Fibroblast of gingiva (primary cell): ENCODE data around the gene RPS19BP1.

ENCODE experiments used
- DNase-seq: peaks from one replicate; pipeline ENCODE4 v3.0.0-alpha.2; 2011; ENCODE audit warnings: low read depth

Gene RPS19BP1

DNA sequence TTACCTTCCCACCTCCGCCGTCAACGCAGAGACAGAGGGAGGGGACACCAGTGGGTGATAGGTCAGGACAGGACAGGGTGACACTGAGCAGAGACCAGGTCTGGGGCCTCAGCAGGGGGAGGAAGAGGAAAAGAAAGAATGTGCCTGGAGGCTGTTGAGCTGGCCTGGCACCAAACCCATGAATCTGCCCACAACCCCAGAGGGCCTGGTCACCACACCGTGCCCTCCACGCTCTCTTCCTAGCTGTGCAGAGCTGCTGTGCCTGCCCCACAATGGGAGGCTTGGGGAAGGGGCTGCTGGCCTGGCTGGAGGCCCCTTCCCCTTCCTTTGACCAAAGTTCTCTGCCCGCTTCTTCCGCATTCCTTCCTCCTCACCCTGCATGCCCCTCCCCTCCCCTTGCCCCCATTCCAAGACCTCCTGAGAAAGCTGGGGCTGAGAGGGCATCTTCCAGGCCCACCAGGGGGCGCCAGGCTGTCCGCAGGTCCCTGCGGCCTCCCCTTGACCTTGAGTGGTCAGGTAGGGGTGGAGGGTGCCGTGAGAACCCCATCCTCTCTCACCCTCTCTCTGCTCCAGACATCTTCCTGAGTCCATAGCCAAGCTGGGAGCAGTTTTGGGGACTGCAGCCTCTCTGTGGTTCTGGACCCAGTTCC lies 27.0 kb upstream of the RPS19BP1 start:
- no peak for DNase-seq

DNA sequence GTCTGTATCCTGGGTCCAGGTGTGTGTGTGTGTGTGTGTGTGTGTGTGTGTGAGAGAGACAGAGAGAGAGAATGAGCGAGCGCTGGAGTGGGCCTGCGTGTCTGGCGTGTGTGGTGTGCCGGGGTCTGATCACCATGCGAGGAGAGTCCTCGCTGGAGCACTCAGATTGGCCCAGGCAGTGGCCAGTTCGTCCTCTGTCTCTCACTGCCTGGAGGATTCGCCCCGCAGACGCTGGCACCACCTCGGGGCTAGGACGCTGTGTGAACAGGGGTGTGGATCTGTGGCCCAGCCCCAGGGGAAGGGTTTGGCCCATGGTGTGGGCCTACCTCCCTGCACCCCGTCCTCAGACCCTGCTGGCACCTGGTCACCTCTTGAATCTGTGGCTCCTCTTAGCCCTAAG lies 26.4 kb upstream of the RPS19BP1 start:
- no peak for DNase-seq

DNA sequence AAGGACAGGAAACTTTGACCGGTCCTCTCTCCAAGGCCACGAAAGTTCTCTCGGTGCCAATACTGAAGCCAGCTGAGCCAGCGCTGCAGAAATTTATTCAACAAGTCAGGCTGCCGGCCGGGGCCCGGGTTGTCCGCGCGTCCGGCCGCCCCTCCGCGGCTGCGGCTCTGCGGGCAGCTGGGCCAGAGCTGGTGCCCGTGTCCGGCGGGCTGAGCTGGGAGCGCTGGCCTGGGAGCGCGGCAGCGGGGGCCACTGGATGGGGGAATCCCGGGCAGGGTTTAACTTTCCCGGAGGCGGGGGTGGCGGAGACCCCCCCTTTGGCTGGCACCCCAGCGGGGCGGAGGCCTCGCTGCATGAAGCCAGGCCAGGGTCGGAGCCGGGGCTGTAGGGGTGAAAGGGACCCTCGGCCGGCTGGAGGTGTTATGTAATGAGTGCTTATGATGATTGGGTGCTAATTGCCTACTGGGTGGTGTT lies 25.7 kb upstream of the RPS19BP1 start:
- no peak for DNase-seq

DNA sequence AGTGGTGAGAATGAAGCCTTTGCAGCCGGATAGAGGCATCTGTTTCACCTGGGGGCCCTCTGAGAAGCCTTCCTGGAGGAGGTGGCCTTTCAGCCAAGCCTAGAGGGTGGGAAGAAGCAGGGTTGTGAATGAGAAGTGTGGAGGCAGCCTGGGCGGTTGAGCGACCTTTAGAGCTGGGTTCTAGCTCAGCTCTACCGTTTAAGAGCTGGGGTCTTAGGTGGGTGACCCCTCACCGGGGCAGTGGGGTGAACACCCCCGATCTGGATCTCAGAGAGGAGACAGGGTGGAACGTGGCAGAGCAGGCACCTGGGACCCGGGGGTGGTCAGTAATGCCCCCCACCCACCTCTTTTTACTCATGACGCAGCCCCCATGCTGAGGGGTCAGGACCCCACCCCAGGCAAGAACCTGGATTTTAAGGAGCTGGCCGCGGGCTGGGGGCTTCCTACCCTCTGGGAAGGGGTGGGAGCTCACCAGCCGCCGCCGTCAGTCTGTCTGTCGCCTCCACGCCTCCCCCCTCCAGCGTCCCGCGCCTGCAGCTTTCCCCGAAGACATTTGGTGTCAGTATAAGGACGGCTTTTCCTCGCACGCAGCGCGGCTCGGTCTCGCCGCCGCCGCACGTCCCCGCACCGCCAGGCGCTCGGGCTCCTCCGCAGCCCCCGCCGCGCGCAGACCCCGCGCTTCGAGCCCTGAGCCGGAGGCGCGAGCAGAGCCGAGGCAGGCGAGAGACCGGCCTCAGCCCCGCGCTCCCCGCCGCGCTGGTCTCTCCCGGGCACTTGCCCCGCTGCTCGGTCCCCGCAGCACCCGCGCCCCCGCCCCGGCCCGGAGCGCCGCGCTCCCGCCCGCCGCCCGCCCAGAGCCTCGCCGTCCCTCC lies 24.7 kb upstream of the RPS19BP1 start:
- no peak for DNase-seq

DNA sequence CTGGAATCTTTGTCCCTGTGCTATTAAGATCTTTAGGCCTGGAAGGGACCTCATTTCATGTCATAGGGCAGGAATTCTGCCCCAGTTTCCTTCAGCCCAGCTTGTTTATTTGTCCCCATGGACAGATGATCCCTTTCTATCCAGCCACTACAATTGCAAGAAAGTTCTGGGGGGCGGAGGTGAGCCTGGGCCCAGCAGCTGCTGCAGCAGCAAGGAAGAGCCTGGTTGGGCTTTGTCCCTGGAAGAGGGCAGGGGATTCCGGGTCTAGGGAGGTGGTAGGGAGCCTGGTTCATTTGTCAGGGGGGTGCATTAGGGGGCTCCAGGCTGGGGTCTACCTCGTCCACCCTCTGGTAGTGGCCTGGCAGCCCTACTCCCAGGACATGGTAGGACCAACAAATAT lies 21.6 kb upstream of the RPS19BP1 start:
- DNase-seq = no peak

DNA sequence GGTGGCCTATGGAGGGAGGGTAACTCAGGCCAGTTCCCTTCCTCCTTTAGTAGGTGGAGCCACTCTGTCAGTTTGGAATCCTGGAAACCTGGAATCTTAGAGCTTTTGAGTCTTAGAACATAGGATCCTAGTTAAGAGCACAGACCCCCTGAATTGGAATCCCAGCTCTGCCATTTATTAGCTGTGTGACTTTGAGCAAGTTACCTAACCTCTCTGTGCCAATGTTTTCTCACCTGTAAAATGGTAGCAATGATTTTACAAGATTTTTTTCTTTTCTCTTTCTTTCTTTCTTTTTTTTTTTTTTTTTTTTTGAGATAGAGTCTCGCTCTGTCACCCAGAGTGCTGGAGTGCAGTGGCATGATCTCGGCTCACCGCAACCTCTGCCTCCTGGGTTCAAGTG lies 20.9 kb upstream of the RPS19BP1 start:
- DNase-seq = no peak

DNA sequence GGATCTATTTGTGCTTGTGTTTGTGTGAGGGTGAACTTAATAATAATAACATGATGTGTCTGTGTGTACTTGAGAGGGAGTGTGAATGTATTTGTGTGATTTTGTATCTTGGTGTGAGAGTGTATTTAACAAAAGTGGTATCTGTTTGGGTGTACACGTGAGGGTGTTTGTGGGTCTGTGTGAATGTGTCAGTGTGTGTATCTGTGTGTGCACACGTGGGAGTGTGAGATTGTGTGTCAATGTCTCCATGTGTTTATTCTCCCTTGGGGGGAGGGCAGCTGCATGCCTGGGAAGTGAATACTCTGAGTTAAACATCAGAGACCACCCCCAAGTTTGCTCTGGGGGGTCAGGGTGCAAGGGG lies 15.0 kb upstream of the RPS19BP1 start:
- no peak for DNase-seq

DNA sequence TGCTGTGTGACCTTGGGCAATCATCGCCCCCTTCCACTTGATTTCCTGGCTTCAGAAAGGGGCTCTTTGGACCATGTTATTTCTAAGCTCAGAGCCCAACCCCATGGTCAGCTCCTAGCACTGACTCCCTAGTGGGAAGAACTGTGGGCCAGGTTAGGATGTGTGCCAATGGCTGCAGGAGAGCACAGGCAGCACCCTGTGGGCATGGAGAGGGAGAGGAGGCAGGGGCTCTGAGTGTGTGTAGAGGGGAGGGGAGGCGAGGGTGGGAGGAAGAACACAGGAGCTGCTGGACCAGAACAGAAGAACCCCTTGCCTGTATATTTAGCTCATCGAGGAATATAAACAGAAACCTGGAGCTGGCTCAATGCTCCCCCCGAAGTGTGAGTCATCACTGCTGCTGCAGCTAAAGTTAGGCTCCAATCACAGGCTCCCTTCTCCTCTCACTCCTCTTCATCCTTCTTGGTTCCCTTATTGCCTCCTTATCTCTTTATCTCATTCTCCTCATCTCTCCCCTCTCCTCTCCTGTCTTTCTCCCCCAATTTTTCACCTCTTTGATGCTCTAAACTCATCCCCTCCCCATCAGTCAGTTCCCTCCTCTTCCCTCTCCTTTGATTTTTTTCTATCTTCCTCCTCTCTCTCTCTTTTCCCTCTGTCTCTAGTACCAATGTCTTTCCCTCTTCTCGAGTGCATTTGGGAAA lies 14.5 kb upstream of the RPS19BP1 start:
- DNase-seq = no peak

DNA sequence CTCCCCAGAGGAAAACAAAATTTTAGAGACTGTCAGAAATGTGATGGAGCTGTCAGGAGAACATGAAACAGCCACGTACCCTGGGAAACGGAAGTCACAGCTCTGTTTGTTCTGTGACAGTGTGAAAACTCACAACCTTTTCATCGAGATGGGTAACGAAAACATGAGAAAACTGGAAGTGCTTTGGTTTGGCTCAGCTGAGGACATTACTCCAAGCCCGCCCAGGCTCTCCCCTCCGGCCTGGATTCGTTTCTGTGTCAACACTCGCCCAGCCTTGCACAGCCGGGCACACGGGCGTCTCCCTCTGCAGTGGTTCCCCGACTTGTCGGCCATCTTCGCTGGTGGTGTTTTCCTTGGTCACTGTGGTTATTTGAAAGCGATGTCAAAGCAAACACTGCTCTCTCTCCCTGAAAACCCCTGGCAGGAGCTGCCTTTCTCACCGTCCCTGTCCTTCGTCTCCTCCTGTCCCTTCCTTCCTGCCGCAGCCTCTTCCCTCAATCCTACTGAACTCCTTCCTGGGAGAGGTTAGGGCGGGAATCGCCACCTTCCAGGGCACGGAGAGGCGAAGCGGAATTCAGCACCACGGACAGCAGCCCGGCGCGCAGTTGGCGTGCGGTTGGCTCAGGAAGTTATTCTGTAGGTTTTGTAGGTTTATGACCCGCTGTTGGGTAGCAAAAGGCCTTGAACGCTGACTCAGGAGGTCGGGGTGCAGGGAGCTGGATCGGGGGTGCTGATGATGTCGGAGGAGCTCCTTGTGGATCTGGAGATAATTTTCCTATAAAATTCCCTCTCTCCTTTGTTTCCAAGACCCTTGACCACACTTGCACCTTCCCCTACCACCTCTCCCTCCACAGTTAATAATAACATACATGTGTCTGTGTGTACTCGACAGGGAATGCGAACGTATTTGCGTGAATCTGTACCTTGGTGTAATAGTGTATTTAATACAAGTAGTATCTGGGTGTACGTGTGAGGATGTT lies 13.1 kb upstream of the RPS19BP1 start:
- no peak for DNase-seq

DNA sequence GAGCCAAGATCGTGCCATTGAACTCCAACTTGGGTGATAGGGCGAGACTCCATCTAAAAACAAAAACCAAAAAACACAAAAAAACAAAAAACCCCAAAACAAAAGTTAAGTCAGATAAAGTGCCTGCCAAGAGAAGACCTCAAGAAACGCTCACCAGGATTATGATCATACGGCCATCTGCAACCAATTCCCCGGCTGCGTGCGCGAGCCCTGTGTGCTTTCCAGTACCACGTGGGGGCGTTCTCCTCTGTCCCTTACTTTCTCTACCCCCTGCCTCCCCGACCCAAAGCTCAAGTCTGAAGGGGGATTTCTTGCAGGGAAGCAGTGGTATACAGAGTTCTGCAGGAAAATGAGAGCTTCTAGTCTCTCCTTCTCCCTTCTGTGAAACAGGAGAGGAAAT lies 10.5 kb upstream of the RPS19BP1 start:
- DNase-seq = no peak

DNA sequence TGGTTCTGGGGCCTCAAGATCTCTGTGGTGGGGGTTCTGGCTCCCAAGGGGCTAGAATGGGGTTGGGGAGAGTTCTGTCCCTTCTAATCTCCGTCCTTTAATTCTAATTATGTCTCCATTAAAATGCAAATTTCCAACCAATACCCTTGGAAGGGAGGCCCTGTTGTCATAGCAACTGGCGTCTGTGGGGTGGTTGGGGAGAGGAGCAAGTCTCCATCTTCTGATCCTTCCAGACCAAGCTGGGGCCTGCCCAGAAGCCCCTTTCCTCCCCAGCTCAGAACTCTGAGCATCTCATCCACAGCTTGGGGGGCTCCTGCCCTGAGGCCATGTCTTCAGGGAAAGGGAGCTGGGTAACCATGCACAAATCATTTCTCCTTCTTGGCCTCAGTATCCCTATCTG lies 5.4 kb upstream of the RPS19BP1 start:
- no peak for DNase-seq

DNA sequence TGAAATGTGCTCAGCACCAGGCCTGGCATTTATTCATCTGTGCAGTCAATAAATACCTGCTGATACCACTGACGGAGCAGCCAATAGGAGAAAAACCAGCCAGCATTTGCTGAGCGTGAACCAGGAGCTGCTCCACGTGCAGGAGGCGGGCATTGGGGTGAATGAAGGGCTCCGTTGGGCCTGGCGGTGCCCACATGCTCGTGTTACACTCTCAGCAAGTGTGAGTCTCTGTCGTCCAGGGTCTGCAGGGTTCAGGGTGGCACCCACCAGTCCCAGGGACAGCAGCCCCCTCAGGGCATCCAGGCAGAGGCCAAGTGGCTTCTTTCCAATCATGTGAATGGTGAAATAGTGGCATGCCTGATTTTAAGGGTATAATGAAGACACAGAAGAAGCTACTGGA lies 4.2 kb upstream of the RPS19BP1 start:
- DNase-seq = no peak

DNA sequence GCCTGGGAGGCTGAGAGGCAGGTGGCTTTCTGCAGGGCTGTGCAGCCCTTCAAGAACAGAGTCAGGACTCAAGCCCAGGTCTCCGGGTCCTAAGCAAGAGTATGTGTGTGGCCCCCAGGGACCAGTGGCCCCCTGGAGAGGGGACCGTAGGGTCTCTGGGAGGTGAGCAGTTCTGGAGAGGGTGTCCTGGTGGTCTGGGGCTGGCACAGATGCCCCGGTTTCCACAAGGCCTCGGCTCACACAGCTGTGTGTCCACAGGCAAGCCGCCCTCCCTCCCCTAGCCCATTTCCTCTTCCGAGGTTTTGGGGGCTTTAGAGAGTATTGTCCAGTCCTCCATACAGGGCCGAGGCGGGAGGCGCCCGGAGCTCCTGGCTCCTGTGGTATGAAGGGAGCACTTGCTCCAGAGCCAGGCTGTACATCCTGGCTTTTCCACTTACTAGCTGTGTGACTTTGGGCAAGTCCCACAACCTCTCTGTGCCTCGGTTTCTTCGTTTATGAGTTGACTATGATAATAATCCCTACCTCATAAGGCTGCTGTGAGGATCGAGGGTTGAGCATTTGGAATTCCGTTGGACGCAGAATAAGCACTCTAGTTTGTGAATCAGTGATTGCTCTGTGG lies 3.4 kb upstream of the RPS19BP1 start:
- DNase-seq = no peak

DNA sequence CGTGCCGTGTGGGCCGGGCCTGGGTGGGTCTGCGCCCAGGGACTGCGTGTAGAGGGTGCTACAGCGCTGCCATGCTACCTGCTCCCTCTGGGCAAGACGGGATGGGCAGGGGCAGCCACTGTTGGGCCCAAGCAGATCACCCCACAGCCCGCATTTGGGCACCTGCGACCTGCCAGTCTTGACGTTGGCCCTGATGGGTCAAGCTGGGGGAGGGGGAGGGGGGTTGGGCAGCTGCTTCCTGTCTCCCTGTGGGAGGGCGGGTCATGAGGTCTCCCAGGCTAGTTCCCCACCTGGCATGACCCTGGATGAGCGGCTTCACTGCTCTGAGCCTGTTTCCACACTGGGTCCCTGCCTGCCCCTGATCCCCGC lies 2.8 kb upstream of the RPS19BP1 start:
- DNase-seq = no peak

DNA sequence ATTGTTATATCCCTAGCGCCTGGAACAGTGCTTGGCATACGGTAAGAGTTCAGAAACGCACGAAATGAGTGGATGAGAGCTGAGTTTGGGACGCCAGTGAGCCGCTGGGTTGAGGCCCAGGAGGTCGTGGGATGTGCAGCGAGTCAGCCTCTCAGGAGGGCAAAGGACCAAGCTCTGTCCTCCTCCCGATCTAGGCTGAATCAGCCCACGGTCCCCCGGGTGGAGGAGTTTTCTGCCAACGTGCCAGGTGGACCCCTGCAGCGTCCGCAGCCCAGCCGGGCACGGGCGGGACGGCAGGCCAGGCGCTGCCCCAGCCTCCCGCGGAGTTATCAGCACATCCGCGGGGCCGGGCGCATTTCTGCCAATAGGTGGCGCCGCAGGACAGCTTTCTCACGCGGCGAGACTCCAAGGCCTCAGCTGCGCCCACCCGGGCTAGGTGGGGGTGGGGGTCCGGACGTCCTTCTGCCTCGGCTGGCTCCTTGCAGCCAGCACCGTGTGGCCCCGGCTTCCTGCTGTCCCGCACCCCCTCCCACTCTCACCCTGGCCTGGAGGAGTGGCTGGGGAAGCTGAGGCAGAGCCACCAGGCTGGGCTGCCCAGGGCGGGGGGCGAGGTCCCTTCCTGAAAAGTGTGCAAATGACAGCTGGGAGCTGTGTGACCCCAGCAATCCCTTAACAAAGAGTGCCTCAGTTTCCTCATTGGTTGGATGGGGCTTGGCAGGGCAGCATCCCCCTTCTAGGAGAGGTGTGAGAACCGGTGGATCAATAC lies 2.2 kb upstream of the RPS19BP1 start:
- peak; percentile 49 for DNase-seq

DNA sequence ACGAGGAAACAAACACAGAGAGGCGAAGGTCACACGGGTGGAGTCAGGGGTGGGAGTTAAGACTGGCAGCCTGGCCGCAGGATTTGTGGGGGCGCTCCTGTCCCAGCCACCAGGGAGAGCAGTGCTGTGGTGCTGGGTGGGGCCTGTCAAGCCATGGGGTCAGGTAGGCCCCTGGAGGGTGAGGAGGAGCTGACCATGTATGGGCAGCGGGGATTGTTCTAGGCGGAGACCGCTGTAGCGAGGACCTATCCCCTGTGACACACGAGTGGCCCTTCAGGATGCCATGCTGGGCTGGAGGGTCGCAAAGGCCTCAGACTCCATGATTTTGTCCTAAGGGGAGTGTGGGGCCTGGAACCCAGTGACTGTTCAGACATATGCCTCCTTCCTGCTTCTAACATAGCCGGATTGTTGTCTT lies 1.6 kb upstream of the RPS19BP1 start:
- DNase-seq = no peak

DNA sequence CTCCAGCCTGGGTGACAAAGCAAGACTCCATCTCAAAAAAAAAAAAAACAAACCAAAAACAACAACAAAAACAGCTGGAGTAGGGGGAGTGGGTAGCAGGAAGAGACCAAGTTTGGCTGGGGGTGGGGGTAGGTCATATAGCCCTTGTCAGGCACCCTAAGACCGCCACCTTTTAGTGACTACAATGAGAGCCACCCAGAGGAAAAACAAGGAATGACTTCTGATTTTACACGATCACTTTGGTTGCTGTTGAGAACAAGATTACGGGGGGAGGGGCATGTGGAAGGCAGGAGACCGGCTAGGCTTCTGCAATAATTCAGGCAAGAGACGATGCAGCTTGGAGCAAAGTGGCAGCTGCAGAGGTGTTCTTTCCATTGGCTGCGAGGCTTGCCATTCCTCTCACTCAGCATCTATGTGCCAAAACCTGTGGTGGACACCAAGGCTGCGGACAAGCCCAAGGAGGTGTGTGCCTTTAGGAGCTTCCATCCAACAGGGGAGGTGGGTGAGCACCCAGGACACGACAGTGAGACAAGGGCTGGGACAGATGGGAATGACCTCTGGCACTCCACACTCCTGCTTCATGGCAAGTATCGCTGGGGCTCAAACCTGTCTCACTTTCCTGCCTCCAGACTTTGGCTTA lies 1.7 kb downstream of the RPS19BP1 start:
- peak; percentile 38 for DNase-seq

DNA sequence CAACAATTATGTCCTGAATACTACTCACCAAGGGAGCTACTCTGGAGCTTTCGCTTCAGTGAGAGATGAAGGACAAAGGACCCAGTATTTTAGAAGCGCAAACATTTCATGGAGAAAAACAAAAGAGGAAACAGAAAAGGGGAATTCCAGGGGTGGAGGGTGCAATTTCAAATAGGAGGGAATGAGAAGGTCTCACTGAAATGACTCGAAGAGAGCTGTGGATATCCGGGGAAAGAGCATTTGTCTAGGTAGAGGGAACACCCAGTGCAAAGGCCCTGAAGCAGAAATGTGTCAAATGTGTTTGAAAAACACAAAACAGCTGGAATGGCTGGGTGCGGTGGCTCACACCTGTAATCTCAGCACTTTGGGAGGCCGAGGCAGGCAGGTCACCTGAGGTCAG lies 2.4 kb downstream of the RPS19BP1 start:
- no peak for DNase-seq

DNA sequence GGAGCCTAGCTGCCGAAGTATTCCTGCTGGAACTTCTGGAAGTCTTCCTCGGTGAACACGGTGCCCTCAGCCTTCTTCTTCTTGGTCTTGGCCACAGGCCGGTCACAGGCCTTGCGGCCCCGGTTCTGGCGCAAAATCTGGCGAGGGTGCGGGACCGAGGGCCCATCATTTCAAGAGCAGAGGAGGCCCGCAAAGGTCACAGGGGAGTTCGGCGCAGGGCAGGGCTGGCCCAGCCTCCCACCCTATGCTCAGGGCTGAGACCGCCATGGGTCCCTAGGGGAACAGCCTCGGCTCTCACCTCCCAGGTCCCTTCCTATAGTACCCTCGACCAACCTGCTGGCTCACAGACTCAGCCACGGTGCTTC lies 3.1 kb downstream of the RPS19BP1 start:
- DNase-seq = no peak
